Activated CD8-positive, alpha-beta memory T cell treated with anti-CD3 and anti-CD28 coated beads for 48 hours (primary cell): ENCODE results near the gene KLKB1.
"Not testable (repeated sequence)": the region's sequence is repeated elsewhere in the genome, so short reads cannot be mapped to it uniquely, and the experiment has no call there.

Experiments
- DNase-seq, 3 experiments: peaks; one replicate each; pipeline ENCODE4 v3.0.0-alpha.2; 2020; ENCODE audit warnings: low read depth in 2 of 3, low spot score in 2 of 3

The KLKB1 gene

GRCh38 chr4:186226521-186227189 lies 652 bp upstream of the KLKB1 start:
- no peak for DNase-seq

- no peak for DNase-seq
Measured at GRCh38 chr4:186227744-186228513, 622 bp downstream of the KLKB1 start.

GRCh38 chr4:186228514-186228894 lies 1.2 kb downstream of the KLKB1 start:
- no peak for DNase-seq

- no peak for DNase-seq
Measured at GRCh38 chr4:186234367-186234766, 7.1 kb downstream of the KLKB1 start.

GRCh38 chr4:186236126-186236525 lies 8.8 kb downstream of the KLKB1 start:
- DNase-seq: no peak

- DNase-seq: no peak
Measured at GRCh38 chr4:186240452-186240847, 13.1 kb downstream of the KLKB1 start.

GRCh38 chr4:186240848-186241491 lies 13.7 kb downstream of the KLKB1 start:
- no peak for DNase-seq

GRCh38 chr4:186241616-186242015 lies 14.3 kb downstream of the KLKB1 start:
- DNase-seq: no peak

- not testable (repeated sequence) for DNase-seq
Measured at GRCh38 chr4:186242031-186242430, 14.7 kb downstream of the KLKB1 start.

- no peak for DNase-seq
Measured at GRCh38 chr4:186243331-186243730, 16.0 kb downstream of the KLKB1 start.

- no peak for DNase-seq
Measured at GRCh38 chr4:186244835-186245234, 17.5 kb downstream of the KLKB1 start.

- DNase-seq: not testable (repeated sequence)
Measured at GRCh38 chr4:186247062-186247752, 19.9 kb downstream of the KLKB1 start.

- no peak for DNase-seq
Measured at GRCh38 chr4:186248643-186249042, 21.3 kb downstream of the KLKB1 start.

- no peak for DNase-seq
Measured at GRCh38 chr4:186249785-186250754, 22.8 kb downstream of the KLKB1 start.

GRCh38 chr4:186250760-186251159 lies 23.5 kb downstream of the KLKB1 start:
- DNase-seq: no peak

GRCh38 chr4:186255122-186255521 lies 27.8 kb downstream of the KLKB1 start:
- no peak for DNase-seq

GRCh38 chr4:186258216-186258811 lies 31.0 kb downstream of the KLKB1 start:
- no peak for DNase-seq

- no peak for DNase-seq
Measured at GRCh38 chr4:186260117-186260503, 32.8 kb downstream of the KLKB1 start.

- DNase-seq: no peak
Measured at GRCh38 chr4:186260504-186261448, 33.5 kb downstream of the KLKB1 start.
